T-helper 9 cell (primary cell): ENCODE data around the gene MPDZ.

ENCODE experiments used
- DNase-seq: peaks from one replicate; pipeline ENCODE4 v3.0.0-alpha.2; 2020

The MPDZ gene

DNA sequence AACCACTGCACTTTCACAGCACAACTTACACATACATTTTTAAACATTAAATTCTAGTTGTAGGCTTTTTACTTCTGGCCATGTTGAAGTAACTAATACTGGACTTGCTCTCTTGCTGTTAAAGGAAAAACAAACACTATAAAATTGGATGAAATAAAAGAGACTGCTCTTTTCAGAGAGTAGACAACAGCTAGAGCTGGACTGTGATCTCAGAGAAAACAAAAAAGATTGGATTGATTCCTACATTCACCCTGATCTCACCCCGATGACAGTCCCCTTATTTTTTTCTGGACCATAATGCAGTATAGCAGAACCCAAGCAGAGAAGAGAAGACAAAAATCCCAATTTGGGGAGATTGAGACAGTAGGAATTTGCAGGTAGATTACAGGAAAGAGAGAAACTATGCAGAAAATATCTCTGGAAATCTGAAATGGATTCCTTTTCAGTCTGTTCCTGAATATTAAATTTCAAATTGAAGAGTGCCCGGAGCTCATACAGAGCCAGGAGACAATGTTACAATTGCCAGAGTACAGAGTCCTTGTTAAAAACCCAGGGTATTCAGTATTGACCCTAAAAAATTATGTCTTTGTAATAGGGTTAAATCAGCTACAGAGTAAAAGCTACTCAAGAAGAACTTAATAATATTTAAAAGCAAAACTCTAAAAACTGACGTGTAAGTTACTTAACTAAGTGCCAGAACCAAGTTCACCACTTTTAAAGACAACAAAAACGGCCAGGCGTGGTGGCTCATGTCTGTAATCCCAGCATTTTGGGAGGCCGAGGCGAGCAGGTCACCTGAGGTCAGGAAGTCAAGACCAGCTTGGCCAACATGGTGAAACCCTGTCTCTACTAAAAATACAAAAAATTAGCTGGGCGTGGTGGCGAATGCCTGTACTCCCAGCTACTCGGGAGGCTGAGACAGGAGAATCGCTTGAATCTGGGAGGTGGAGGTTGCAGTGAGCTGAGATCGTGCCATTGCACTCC lies 208.6 kb downstream of the MPDZ start:
- no peak for DNase-seq

DNA sequence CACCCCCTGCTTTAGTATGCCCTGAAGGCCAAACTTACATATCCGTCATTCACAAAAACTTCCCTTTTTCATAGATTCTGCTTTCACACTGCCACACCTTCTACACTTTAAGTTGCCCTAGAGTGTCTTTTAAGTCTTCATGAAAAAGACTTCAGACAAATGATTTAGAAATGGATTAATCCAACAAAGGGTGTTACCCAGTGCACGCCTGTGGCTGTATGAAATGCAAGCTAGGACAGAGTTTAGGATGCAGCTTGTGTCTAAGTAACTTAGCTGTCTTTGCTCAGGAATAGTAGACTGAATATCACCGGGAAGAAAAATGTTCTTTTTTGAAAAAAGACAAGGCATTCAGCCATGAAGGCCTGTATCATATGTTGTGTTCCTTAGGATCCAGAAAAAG lies 210.0 kb downstream of the MPDZ start:
- DNase-seq = no peak

DNA sequence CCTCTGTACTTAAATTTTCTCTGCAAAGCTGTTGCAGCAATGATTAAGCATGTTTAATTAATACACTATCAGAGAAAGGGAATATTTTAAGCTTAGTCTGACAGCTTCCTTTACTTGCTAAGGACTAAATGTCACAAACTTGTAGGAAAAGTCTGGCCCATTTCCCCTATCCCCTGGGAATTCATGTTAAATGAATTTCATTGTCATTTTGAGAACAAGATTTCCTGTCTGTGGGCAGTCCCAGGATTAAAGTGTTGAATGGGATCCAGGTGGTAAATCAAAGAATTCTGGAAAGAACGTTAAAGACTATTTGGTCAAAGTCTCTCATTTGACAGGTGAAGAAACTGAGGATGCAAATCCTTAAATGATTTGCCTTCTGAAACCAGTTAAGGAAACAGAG lies 214.8 kb downstream of the MPDZ start:
- DNase-seq = no peak

DNA sequence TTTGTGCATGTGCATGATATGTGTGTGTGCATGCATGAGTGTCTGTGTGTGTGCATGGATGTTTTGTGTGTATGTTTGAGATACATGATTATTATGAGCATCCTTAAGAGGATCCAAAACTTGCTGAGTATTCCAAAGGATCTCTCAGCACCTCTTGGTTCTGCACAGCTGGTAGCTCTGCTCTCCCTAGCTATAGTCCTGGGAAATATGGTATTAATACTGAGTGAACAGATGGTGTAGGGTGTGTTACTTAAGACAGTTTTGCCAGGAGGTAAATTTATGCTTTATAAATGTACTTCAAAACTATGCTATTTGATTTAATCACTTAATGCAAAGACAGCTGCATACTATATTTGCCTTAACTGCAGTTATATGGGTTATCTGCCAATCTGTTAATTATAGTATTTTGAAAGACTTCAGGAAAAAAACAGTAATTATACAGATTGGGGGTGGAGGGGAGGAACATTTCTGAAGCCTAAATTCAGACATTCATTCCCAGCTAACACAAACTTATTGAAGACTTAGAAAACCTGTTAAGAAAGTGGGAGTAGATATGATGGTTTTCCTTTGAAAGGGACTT lies 215.5 kb downstream of the MPDZ start:
- no peak for DNase-seq

DNA sequence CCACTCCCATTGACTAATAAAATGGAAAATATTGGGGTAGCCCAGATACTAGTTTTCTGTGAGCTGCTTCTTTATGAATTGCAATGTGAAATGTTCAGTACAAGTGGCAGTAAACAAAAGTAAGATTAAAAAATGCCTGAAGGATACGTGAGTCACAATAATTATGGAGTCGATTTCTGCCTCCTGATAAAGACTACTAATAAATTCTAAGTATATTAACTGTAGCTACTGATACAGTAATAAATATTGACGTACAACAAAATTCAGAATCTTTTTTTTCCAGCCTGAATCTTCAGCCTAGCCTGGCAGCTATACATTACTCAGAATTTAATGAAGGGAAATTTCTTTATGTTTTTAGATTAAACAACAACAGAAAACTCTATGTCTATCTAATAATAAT lies 218.1 kb downstream of the MPDZ start:
- no peak for DNase-seq
